Measurements from ENCODE around the gene RPL4. TPM values are rescaled to one million over a fixed set of nuclear protein-coding genes. Genes with fewer than 3 reads are reported as not detected.
A peak's percentile ranks its signal among the peaks of the same experiment; 100 is the strongest.

The RPL4 gene
- polyA plus RNA-seq, 3 donors = 533 to 1,696 (median 536) TPM

- no peak for DNase-seq
- no peak overlapping the region for H3K9ac ChIP-seq (ENCODE audit: insufficient read depth, low read length, poor library complexity, severe bottlenecking)
- H3K27me3 ChIP-seq (ENCODE audit: control insufficient read depth in 2 of 2, insufficient read depth in 2 of 2, low read length in 2 of 2) = no peaks in the 10 kb centered on the region
- Mint-ChIP-seq H3K4me1 (peaks cover 24% of the 10 kb centered on the region), H3K4me3 (no peak overlapping the region), H3K27me3 (ENCODE audit: low read depth in 3 of 3) (peaks cover 0 to 4% (median 0%) of the 10 kb centered on the region in 3 donors), H3K9me3 (peaks cover 0 to 3% (median 0%) of the 10 kb centered on the region in 7 donors), H3K27ac (peak overlapping the region in 1 of 7 donors; percentile 30), H3K36me3 (peaks cover 83 to 93% of the 10 kb centered on the region in 2 donors)
- TF ChIP-seq CTCF (IDR thresholded peaks at IDR 0.05) = no peak
- H3K27ac ChIP-seq (ENCODE audit: low read depth in 1 of 2, low read length in 2 of 2) = no peak overlapping the region
- no peaks in the 10 kb centered on the region for H3K9me3 ChIP-seq (replicated peaks in 1 of 2; ENCODE audit: control insufficient read depth in 1 of 2, insufficient read depth in 1 of 2, low read length in 2 of 2)
- H3K79me2 ChIP-seq (ENCODE audit: insufficient read depth, low read length) = peaks cover 18% of the 10 kb centered on the region
- H3K4me3 ChIP-seq (replicated peaks in 1 of 3; ENCODE audit: low read depth in 2 of 3, low read length in 3 of 3) = no peak overlapping the region
- peaks cover 57% of the 10 kb centered on the region for H4K20me1 ChIP-seq (ENCODE audit: insufficient read depth, low read length)
- intact Hi-C loops (cut with micrococcal nuclease) = no loop called here
- no peak overlapping the region for H3K4me2 ChIP-seq (replicated peaks; ENCODE audit: extremely low read depth, low read length, poor library complexity, severe bottlenecking)
- H2AFZ ChIP-seq (ENCODE audit: insufficient read depth, low read depth, low read length, poor library complexity, severe bottlenecking) = no peak overlapping the region
- peaks cover 9 to 18% of the 10 kb centered on the region in 2 donors for H3K4me1 ChIP-seq (ENCODE audit: control insufficient read depth in 1 of 2, insufficient read depth in 2 of 2, low read length in 2 of 2)
- 100% methylated on average over 5 of the region's 5 CpGs for WGBS (ENCODE audit: insufficient coverage)
- peaks cover 82 to 90% of the 10 kb centered on the region in 2 donors for H3K36me3 ChIP-seq (replicated peaks in 1 of 2; ENCODE audit: control insufficient read depth in 1 of 2, insufficient read depth in 2 of 2, low read length in 2 of 2)
These were observed 16.1 kb downstream of the RPL4 start for GRCh38 chr15:66488525-66488924.

GRCh38 chr15:66486887-66487286, 17.8 kb downstream of the RPL4 start:
- WGBS (ENCODE audit: insufficient coverage) = 100% methylated on average over 1 of the region's 3 CpGs
- no peak overlapping the region for H3K4me2 ChIP-seq (replicated peaks; ENCODE audit: extremely low read depth, low read length, poor library complexity, severe bottlenecking)
- no peak for DNase-seq
- no peak overlapping the region for H3K4me3 Mint-ChIP-seq
- peaks cover 0 to 2% (median 0%) of the 10 kb centered on the region in 3 donors for H3K27me3 Mint-ChIP-seq (ENCODE audit: low read depth in 3 of 3)
- H3K27ac Mint-ChIP-seq = no peak overlapping the region
- H3K9me3 ChIP-seq (replicated peaks in 1 of 2; ENCODE audit: control insufficient read depth in 1 of 2, insufficient read depth in 1 of 2, low read length in 2 of 2) = no peaks in the 10 kb centered on the region
- peaks cover 86 to 91% of the 10 kb centered on the region in 2 donors for H3K36me3 Mint-ChIP-seq
- H3K9ac ChIP-seq (ENCODE audit: insufficient read depth, low read length, poor library complexity, severe bottlenecking) = no peak overlapping the region
- peaks cover 10% of the 10 kb centered on the region for H3K79me2 ChIP-seq (ENCODE audit: insufficient read depth, low read length)
- intact Hi-C loops (cut with micrococcal nuclease) = no loop called here
- H2AFZ ChIP-seq (ENCODE audit: insufficient read depth, low read depth, low read length, poor library complexity, severe bottlenecking) = no peak overlapping the region
- H3K27ac ChIP-seq (ENCODE audit: low read depth in 1 of 2, low read length in 2 of 2) = no peak overlapping the region
- peaks cover 73% of the 10 kb centered on the region for H4K20me1 ChIP-seq (ENCODE audit: insufficient read depth, low read length)
- no peak overlapping the region for H3K4me3 ChIP-seq (replicated peaks in 1 of 3; ENCODE audit: low read depth in 2 of 3, low read length in 3 of 3)
- H3K36me3 ChIP-seq (replicated peaks in 1 of 2; ENCODE audit: control insufficient read depth in 1 of 2, insufficient read depth in 2 of 2, low read length in 2 of 2) = peaks cover 86 to 89% of the 10 kb centered on the region in 2 donors
- peaks cover 0 to 3% (median 0%) of the 10 kb centered on the region in 7 donors for H3K9me3 Mint-ChIP-seq
- peaks cover 32% of the 10 kb centered on the region for H3K4me1 Mint-ChIP-seq
- TF ChIP-seq CTCF (IDR thresholded peaks at IDR 0.05) = no peak
- peaks cover 17 to 25% of the 10 kb centered on the region in 2 donors for H3K4me1 ChIP-seq (ENCODE audit: control insufficient read depth in 1 of 2, insufficient read depth in 2 of 2, low read length in 2 of 2)
- no peaks in the 10 kb centered on the region for H3K27me3 ChIP-seq (ENCODE audit: control insufficient read depth in 2 of 2, insufficient read depth in 2 of 2, low read length in 2 of 2)
